Measurements from ENCODE around the gene CHRNB2. TPM values are rescaled to one million over a fixed set of nuclear protein-coding genes. Genes with fewer than 3 reads are reported as not detected.

The CHRNB2 gene
- total and polyA plus RNA-seq, 2 of the 8 experiments (the other 6 are each of a cell fraction or from before 2014, with no cell fraction given) = 3.1 to 4.1 TPM

- no peak overlapping the region for H3K4ac ChIP-seq (replicated peaks; ENCODE audit: insufficient read length, low read depth, low read length)
- H3K79me1 ChIP-seq (ENCODE audit: low read depth, low read length) = peaks cover 11% of the 10 kb centered on the region
- H3K36me3 ChIP-seq (ENCODE audit: control insufficient read depth in 2 of 4, insufficient read depth in 4 of 4, low read length in 3 of 4) = peaks cover 42 to 67% (median 61%) of the 10 kb centered on the region in 4 experiments
- peaks cover 17 to 28% of the 10 kb centered on the region in 2 experiments for H4K20me1 ChIP-seq (replicated peaks in 1 of 2; ENCODE audit: control insufficient read depth in 1 of 2, insufficient read depth in 2 of 2, low read length in 2 of 2)
- H3K4me3 ChIP-seq (ENCODE audit: extremely low read depth in 1 of 4, insufficient read depth in 2 of 4, low read depth in 3 of 4, low read length in 4 of 4) = no peak overlapping the region
- no peak for DNase-seq (ENCODE audit: low read depth in 1 of 2, low spot score in 2 of 2)
- no peaks in the 10 kb centered on the region for H3K23me2 ChIP-seq (ENCODE audit: low read depth, low read length)
- H2BK12ac ChIP-seq (ENCODE audit: low read depth, low read length) = no peak overlapping the region
- no peak for FAIRE-seq
- H3K4me2 ChIP-seq (ENCODE audit: insufficient read depth in 1 of 2, low read depth in 2 of 2, low read length in 2 of 2) = no peak overlapping the region
- no peak overlapping the region for H2AFZ ChIP-seq (ENCODE audit: low read length)
- H2BK20ac ChIP-seq (ENCODE audit: low read length) = no peak overlapping the region
- H3K4me1 ChIP-seq (replicated peaks in 1 of 4; ENCODE audit: control insufficient read depth in 3 of 4, insufficient read depth in 4 of 4, low read length in 3 of 4) = no peaks in the 10 kb centered on the region
- H4K5ac ChIP-seq (ENCODE audit: insufficient read length, low read depth, low read length) = no peak overlapping the region
- H2BK5ac ChIP-seq (ENCODE audit: low read depth, low read length) = no peak overlapping the region
- no peak overlapping the region for H2BK120ac ChIP-seq (replicated peaks; ENCODE audit: low read depth, low read length)
- H3K23ac ChIP-seq (ENCODE audit: insufficient read length) = no peak overlapping the region
- 94% methylated on average over 3 of the region's 3 CpGs; no CpG with 5 or more reads in 1 of the 2 experiments for WGBS, 2 experiments (ENCODE audit: extremely low coverage in 1 of 2, insufficient coverage in 1 of 2, insufficient read length in 1 of 2, insufficient replicate concordance in 2 of 2, low coverage in 1 of 2, low lambda C conversion rate in 2 of 2, missing lambda C conversion rate in 1 of 2)
- H3K27me3 ChIP-seq (replicated peaks in 1 of 4; ENCODE audit: control insufficient read depth in 3 of 4, extremely low read depth in 1 of 4, insufficient read depth in 3 of 4, low read length in 3 of 4) = no peaks in the 10 kb centered on the region
- H3K9me3 ChIP-seq (ENCODE audit: insufficient read depth in 2 of 2, low read depth in 1 of 2, low read length in 1 of 2) = no peaks in the 10 kb centered on the region
- CTCF ChIA-PET (ENCODE audit: partially characterized antibody) = interaction anchor here (0.7 to 2.2 kb wide), 5 partner anchors 10 to 221 kb away, joined by 3 to 6 read pairs (median 3); no protein-coding TSS in a partner anchor
- H2AK5ac ChIP-seq (ENCODE audit: low read depth, low read length) = no peak overlapping the region
- H3K79me2 ChIP-seq (ENCODE audit: control insufficient read depth in 1 of 2, insufficient read depth in 2 of 2, low read length in 2 of 2) = peaks cover 18 to 54% of the 10 kb centered on the region in 2 experiments
- no peak overlapping the region for H4K8ac ChIP-seq (ENCODE audit: extremely low read depth, insufficient read depth, low read length)
- H2BK15ac ChIP-seq (ENCODE audit: low read length) = no peak overlapping the region
- H3K56ac ChIP-seq (replicated peaks; ENCODE audit: insufficient read length, low read depth, low read length) = no peak overlapping the region
- no peak overlapping the region for H3K9ac ChIP-seq (replicated peaks in 1 of 4; ENCODE audit: extremely low read depth in 1 of 4, low read depth in 3 of 4, low read length in 3 of 4)
- no peak overlapping the region for H3K27ac ChIP-seq (ENCODE audit: low read depth, low read length)
- H4K91ac ChIP-seq (replicated peaks; ENCODE audit: insufficient read length, low read length) = no peak overlapping the region
- POLR2A ChIA-PET (ENCODE audit: partially characterized antibody) = interaction anchor here (0.7 to 2.1 kb wide), 6 partner anchors 7 to 24 kb away, joined by 3 to 7 read pairs (median 4); no protein-coding TSS in a partner anchor
- H3K18ac ChIP-seq (ENCODE audit: extremely low read depth, low read length) = no peak overlapping the region
- H3K14ac ChIP-seq (ENCODE audit: insufficient read length) = no peak overlapping the region
- TF ChIP-seq JUN (IDR thresholded peaks at IDR 0.05; ENCODE audit: low read depth, low read length) (no peak), SIRT6 (IDR thresholded peaks at IDR 0.05; ENCODE audit: low read length) (no peak), SIN3A (conservative IDR thresholded peaks at IDR 0.05 in 1 of 2, IDR thresholded peaks at IDR 0.05 in 1 of 2; ENCODE audit: low read depth in 1 of 2, low read length in 2 of 2) (no peak), GTF2F1 (IDR thresholded peaks at IDR 0.05; ENCODE audit: borderline replicate concordance, low read depth, low read length) (no peak), GABPA (IDR thresholded peaks at IDR 0.05; ENCODE audit: borderline replicate concordance, insufficient read depth, low read length) (no peak), E2F6 (IDR thresholded peaks at IDR 0.05) (no peak), JUND (IDR thresholded peaks at IDR 0.05; ENCODE audit: low read length) (no peak), TBP (IDR thresholded peaks at IDR 0.05; ENCODE audit: low read depth, low read length) (no peak), SRF (IDR thresholded peaks at IDR 0.05; ENCODE audit: low read depth, low read length) (no peak), EZH2 (IDR thresholded peaks at IDR 0.05; ENCODE audit: low read depth, low read length, severe bottlenecking) (no peak), ZNF274 (IDR thresholded peaks at IDR 0.05; ENCODE audit: borderline replicate concordance, extremely low read depth, low read length) (no peak), SUZ12 (IDR thresholded peaks at IDR 0.05; ENCODE audit: low read length) (no peak)
Measured at GRCh38 chr1:154598871-154599635, 31.5 kb downstream of the CHRNB2 start.

Measured in H1 (cell line).